Gastroesophageal sphincter (tissue), 4 donors: ENCODE data around the gene SEMA4D. TPM values are rescaled to one million over a fixed set of nuclear protein-coding genes. Genes with fewer than 3 reads are reported as not detected.
"Not testable (repeated sequence)": the region's sequence is repeated elsewhere in the genome, so short reads cannot be mapped to it uniquely, and the experiment has no call there.

Source experiments
- ATAC-seq: fragments of 150-250 bp; one replicate; pipeline ENCODE4 v1.9.1; 2016; ENCODE audit warnings: mild to moderate bottlenecking, moderate library complexity
- H3K27ac ChIP-seq, 4 donors: fragments of 200-600 bp; sonication (generic) in 3 of 4; 1 replicate in 3 of 4; 2 replicates in 1 of 4; pipeline ENCODE4 v1.5.1; 2016 to 2019
- H3K27me3 ChIP-seq: fragments of 200-600 bp; sonication (generic); one replicate; pipeline ENCODE4 v1.5.1; 2019
- H3K36me3 ChIP-seq, 2 donors: fragments of 200-600 bp; sonication (generic); one replicate each; pipeline ENCODE4 v1.5.1; 2019; ENCODE audit warnings: control low read depth in 1 of 2
- H3K4me1 ChIP-seq, 3 donors: fragments of 200-600 bp; sonication (generic); 1 replicate in 2 of 3; 2 replicates in 1 of 3; pipeline ENCODE4 v1.5.1; 2016 to 2019; ENCODE audit warnings: control low read depth in 2 of 3
- H3K4me3 ChIP-seq, 2 donors: fragments of 200-600 bp; sonication (generic); one replicate each; pipeline ENCODE4 v1.5.1; 2019; ENCODE audit warnings: mild to moderate bottlenecking in 1 of 2, moderate library complexity in 1 of 2
- H3K9me3 ChIP-seq, 3 donors: fragments of 200-600 bp; sonication (generic); one replicate each; pipeline ENCODE4 v1.5.1; 2017 to 2019; ENCODE audit warnings: control low read depth in 2 of 3
- EP300 ChIP-seq: sonication (generic); formaldehyde crosslinking; IDR thresholded peaks from one replicate; pipeline ENCODE4 v1.6.1; 2017; ENCODE audit warnings: antibody characterized with exemption, mild to moderate bottlenecking
- POLR2A ChIP-seq, 2 donors: fragments of 450-650 bp; IDR thresholded peaks; one replicate each; pipeline ENCODE4 v1.6.1; 2017; ENCODE audit warnings: antibody characterized with exemption in 2 of 2, mild to moderate bottlenecking in 2 of 2, moderate library complexity in 1 of 2
- POLR2AphosphoS5 ChIP-seq: sonication (generic); formaldehyde crosslinking; IDR thresholded peaks from one replicate; pipeline ENCODE4 v1.6.1; 2017; ENCODE audit warnings: antibody characterized with exemption
- WGBS, 2 donors: methylation state at CpG; one replicate each; pipeline ENCODE4 v1.1.5; 2018; ENCODE audit warnings: low coverage in 1 of 2; 5-methylcytosine and 5-hydroxymethylcytosine counted together
- total RNA-seq, 4 donors: library from RNA; depleted of rRNA; stranded (reverse); fragments of >200 nt; gene quantifications; one replicate each; pipeline ENCODE4 v1.1.0, GENCODE V29; 2016
- TF ChIP-seq, protein P1 (sequence below), 4 experiments: fragments of 200-600 bp in 2 of 4; fragments of 450-650 bp in 2 of 4; sonication (generic) in 1 of 4; IDR thresholded peaks; one replicate each; pipeline ENCODE4 v1.5.1; 2017 to 2019; ENCODE audit warnings: antibody characterized with exemption in 4 of 4, mild to moderate bottlenecking in 2 of 4, moderate library complexity in 2 of 4

SEMA4D gene
- total RNA-seq, 4 donors from 2014 or later: 4.4 to 12.0 (median 6.5) TPM

DNA sequence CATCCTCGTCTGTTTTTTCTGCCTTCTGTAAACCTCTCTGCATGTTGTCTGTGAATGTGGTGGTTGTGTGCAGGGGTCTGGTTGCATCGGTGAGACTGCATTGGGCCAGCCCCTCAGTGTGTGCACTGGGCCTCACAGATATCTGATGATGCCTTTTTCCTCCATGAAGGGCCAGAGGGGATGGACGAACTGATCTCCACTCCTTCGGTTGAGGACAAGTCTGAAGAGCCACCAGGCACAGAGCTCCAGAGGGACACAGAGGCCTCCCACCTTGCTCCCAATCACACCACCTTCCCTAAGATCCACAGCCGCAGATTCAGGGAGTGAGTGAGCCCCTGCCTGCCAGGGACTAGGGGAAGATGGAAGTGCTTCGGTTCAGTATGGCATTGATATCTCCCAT lies 148.3 kb downstream of the SEMA4D start:
- no peak overlapping the region for H3K4me3 ChIP-seq
- H3K9me3 ChIP-seq: no peaks in the 10 kb centered on the region
- H3K27me3 ChIP-seq: no peaks in the 10 kb centered on the region
- no peak for ATAC-seq
- no peak overlapping the region for H3K27ac ChIP-seq
- H3K4me1 ChIP-seq: peaks cover 0 to 22% (median 0%) of the 10 kb centered on the region in 3 donors
- 73 to 88% methylated on average over 1 to 3 of the region's 6 CpGs for WGBS, 2 donors
- peaks cover 0 to 100% of the 10 kb centered on the region in 2 donors for H3K36me3 ChIP-seq
- TF ChIP-seq POLR2AphosphoS5 (no peak), POLR2A (IDR thresholded peaks at IDR 0.05) (no peak), EP300 (no peak)
- TF ChIP-seq, protein P1, sequence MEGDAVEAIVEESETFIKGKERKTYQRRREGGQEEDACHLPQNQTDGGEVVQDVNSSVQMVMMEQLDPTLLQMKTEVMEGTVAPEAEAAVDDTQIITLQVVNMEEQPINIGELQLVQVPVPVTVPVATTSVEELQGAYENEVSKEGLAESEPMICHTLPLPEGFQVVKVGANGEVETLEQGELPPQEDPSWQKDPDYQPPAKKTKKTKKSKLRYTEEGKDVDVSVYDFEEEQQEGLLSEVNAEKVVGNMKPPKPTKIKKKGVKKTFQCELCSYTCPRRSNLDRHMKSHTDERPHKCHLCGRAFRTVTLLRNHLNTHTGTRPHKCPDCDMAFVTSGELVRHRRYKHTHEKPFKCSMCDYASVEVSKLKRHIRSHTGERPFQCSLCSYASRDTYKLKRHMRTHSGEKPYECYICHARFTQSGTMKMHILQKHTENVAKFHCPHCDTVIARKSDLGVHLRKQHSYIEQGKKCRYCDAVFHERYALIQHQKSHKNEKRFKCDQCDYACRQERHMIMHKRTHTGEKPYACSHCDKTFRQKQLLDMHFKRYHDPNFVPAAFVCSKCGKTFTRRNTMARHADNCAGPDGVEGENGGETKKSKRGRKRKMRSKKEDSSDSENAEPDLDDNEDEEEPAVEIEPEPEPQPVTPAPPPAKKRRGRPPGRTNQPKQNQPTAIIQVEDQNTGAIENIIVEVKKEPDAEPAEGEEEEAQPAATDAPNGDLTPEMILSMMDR (IDR thresholded peaks at IDR 0.05): no peak

DNA sequence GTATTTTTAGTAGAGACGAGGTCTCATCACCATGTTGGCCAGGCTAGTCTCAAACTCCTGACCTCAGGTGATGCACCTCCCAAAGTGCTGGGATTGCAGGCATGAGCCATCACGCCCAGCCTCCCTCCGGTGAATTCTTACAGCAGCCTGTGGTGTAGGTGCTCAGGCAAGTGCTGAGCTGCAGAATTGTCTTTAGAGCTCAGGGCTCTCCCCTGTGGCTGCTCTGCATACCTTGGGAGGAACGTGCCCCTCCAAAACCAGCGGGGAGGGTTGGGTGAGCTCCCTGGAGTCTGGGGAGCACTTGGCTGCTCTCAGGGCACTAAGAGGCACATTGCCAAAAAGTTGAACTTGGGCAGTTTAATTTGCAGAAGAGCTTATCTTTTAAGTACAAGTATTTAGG lies 150.3 kb downstream of the SEMA4D start:
- Histone ChIP-seq H3K9me3 (no peaks in the 10 kb centered on the region), H3K4me1 (peaks cover 0 to 7% (median 0%) of the 10 kb centered on the region in 3 donors), H3K36me3 (peaks cover 3 to 100% of the 10 kb centered on the region in 2 donors), H3K4me3 (no peak overlapping the region), H3K27me3 (no peaks in the 10 kb centered on the region), H3K27ac (no peak overlapping the region)
- 70% methylated on average over 2 of the region's 5 CpGs; no CpG with 5 or more reads in 1 of the 2 donors for WGBS, 2 donors
- TF ChIP-seq POLR2AphosphoS5: no peak
- no peak for TF ChIP-seq POLR2A (IDR thresholded peaks at IDR 0.05)
- TF ChIP-seq EP300: no peak
- TF ChIP-seq, protein P1 (IDR thresholded peaks at IDR 0.05): no peak
- ATAC-seq: no peak

DNA sequence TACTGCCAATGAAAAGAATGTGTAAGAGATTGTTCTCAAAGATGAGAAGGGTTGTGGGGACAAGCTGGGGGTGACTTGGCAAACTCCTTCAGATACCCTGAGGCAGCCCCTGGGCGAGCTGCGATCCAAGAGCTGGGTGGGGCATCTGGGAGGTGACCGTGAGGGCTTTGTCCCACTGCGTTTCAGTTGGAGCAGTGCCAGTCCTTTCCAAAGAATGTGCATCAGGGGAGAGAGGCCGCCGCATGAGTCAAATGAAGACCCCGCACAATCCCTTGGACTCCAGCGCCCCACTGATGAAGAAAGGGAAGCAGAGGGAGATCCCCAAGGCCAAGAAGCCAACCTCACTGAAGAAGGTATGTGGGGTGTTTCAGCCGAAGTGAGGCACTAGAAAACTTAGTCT lies 151.2 kb downstream of the SEMA4D start:
- H3K4me1 ChIP-seq: no peaks in the 10 kb centered on the region
- no peaks in the 10 kb centered on the region for H3K27me3 ChIP-seq
- peaks cover 3 to 100% of the 10 kb centered on the region in 2 donors for H3K36me3 ChIP-seq
- TF ChIP-seq POLR2A (IDR thresholded peaks at IDR 0.05) (no peak), POLR2AphosphoS5 (no peak), EP300 (no peak)
- TF ChIP-seq, protein P1 (IDR thresholded peaks at IDR 0.05): no peak
- H3K27ac ChIP-seq: no peak overlapping the region
- H3K9me3 ChIP-seq: no peaks in the 10 kb centered on the region
- H3K4me3 ChIP-seq: no peak overlapping the region
- ATAC-seq: no peak
- WGBS, 2 donors: 93 to 100% methylated on average over 5 to 9 of the region's 9 CpGs

DNA sequence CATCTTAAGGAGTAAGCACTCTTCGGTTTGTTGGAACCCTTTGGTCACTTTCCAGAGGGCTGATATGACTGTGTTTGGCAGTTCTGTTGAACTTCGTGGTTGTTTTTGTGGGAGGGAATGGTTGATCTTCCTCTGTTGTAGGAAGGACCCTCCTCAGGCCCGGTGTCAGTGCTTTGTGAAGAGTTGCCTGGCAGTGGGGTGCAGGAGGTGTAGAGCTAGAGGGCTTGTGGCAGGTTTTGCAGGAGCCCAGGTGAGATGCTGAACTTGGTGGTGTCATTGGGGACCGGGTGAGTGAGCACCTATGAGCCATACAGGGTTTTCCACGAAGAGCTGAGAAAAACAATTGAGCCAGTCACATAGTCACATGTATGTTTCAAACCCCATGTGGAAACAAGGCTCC lies 152.4 kb downstream of the SEMA4D start:
- ATAC-seq: no peak
- no peak for TF ChIP-seq POLR2A (IDR thresholded peaks at IDR 0.05)
- no peak for TF ChIP-seq EP300
- no peak for TF ChIP-seq POLR2AphosphoS5
- TF ChIP-seq, protein P1 (IDR thresholded peaks at IDR 0.05): no peak

DNA sequence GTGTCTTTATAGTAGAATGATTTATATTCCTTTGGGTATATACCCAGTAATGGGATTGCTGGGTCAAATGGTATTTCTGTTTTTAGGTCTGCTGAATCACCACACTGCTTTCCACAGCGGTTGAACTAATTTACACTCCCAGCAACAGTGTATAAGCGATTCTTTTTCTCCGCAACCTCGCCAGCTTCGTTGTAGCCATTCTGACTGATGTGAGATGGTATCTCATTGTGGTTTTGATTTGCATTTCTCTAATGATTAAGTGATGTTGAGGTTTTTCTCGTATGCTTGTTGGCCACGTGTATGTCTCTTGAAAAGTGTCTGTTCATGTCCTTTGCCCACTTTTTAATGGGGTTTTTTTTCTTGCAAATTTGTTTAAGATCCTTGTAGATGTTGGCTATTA lies 154.1 kb downstream of the SEMA4D start:
- not testable (repeated sequence) for H3K4me1 ChIP-seq, H3K27me3 ChIP-seq, H3K9me3 ChIP-seq, H3K27ac ChIP-seq, H3K4me3 ChIP-seq, ATAC-seq
- 93 to 100% methylated on average over 4 to 7 of the region's 7 CpGs for WGBS, 2 donors
- peaks cover 12 to 100% of the 10 kb centered on the region in 2 donors for H3K36me3 ChIP-seq

More for the DNA sequence above, 152.4 kb downstream of the SEMA4D start:
- 98% methylated on average over 5 of the region's 5 CpGs; no CpG with 5 or more reads in 1 of the 2 donors for WGBS, 2 donors
- H3K9me3 ChIP-seq: no peaks in the 10 kb centered on the region
- no peaks in the 10 kb centered on the region for H3K27me3 ChIP-seq
- no peak overlapping the region for H3K4me3 ChIP-seq
- peaks cover 4 to 100% of the 10 kb centered on the region in 2 donors for H3K36me3 ChIP-seq
- no peaks in the 10 kb centered on the region for H3K4me1 ChIP-seq
- H3K27ac ChIP-seq: no peak overlapping the region
